GM21447 (cell line): ENCODE measurements around the gene DENND1A.
A peak's percentile ranks its signal among the peaks of the same experiment; 100 is the strongest.
"Not testable (repeated sequence)": the region's sequence is repeated elsewhere in the genome, so short reads cannot be mapped to it uniquely, and the experiment has no call there.

Experiments used
- ATAC-seq: cut with Tn5 transposase; IDR thresholded peaks from one replicate; pipeline ENCODE4 v1.9.1; 2021; ENCODE audit not compliant: unreplicated experiment

DENND1A gene, protein sequence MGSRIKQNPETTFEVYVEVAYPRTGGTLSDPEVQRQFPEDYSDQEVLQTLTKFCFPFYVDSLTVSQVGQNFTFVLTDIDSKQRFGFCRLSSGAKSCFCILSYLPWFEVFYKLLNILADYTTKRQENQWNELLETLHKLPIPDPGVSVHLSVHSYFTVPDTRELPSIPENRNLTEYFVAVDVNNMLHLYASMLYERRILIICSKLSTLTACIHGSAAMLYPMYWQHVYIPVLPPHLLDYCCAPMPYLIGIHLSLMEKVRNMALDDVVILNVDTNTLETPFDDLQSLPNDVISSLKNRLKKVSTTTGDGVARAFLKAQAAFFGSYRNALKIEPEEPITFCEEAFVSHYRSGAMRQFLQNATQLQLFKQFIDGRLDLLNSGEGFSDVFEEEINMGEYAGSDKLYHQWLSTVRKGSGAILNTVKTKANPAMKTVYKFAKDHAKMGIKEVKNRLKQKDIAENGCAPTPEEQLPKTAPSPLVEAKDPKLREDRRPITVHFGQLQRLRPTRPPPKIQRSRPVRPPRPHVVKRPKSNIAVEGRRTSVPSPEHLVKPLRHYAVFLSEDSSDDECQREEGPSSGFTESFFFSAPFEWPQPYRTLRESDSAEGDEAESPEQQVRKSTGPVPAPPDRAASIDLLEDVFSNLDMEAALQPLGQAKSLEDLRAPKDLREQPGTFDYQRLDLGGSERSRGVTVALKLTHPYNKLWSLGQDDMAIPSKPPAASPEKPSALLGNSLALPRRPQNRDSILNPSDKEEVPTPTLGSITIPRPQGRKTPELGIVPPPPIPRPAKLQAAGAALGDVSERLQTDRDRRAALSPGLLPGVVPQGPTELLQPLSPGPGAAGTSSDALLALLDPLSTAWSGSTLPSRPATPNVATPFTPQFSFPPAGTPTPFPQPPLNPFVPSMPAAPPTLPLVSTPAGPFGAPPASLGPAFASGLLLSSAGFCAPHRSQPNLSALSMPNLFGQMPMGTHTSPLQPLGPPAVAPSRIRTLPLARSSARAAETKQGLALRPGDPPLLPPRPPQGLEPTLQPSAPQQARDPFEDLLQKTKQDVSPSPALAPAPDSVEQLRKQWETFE

DNA sequence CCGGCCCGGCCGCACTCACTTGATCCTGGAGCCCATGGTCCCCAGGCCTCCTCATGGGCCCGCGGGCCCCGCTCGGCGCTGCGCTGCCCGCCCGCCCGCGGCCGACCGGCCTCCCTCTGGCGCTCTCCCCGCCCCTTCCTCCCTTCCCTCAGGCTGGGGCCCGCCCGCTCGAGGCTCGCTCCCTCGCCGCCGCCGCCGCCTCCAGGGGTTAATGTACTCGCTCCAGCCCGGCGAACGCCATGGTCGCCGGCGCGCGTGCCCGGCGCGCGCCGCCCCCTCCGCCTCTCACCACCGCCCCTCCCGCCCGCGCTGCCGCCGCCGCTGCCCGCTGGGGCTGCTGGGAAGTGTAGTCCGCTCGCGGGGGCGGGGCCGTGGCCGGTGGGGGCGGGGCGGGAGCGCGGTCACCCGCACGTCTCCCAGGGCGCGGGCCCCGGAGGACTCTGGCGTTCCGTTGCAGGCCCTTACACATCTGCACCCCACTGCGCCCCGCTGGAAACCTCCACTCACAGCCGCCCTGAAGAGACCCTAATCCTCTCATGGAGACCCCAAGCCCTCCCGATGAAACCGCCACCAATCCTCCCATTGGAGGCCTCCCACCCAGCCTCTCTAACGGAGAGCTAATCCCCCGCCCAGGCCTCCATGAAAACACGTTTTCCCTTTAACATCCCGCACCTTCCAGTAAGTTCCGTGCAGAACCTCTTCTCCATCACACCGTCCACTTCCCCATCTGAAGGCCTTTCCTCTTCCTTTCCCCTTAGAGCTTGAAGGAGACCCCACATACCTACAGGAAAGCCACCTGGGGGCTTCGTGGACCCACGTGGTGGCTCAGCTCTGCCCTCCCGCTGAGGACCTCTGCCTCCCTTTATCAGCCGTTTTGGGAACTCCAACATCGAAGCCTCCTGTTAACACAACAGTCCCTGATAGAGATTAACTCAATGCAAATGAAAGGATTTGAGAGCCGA, at the start of gene DENND1A:
Gene DENND1A (minus strand): TSS at position 257 of the 962 bp plus-strand sequence. CDS start 221 bp downstream, at position 36.
- ATAC-seq: peak; percentile 70

DNA sequence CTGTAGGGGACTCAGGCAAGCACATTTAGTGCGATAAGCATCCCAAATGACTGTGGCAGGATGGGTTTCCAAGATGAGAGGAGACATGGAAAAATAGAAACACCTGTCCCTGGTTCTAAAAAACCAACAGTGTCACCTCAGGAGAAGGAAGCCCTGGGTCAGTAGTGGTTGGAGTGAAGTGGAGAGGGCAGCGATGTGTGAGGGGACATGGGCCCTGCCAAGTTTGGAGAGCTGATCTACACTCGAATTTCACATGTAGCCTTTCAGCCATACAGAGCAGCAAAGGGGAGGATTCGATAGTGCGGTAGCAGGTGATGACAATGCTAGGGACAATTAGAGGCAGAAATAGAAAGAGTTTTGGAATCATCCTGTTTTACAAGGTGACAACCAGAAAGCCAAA, 49.1 kb upstream of the DENND1A start:
- ATAC-seq: no peak

DNA sequence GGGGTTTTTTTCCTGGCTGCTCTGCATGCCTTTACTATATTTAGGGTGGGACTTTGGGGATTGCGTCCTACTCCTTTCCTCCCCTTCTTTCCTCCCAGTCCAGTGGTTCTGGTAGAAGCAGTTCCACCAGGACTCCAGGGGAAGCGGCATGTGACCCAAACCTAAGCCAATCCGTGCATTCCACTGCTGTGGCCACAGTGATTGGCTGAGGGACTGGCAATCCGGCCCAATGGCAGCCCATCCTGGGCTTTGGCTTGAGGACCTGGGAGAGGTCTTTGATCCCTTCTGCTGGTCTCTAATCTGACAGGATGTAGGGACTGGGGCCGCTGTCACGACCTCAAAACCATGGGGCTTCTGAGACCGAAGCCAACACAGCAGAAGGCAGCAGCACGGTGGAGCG, 46.7 kb upstream of the DENND1A start:
- ATAC-seq: not testable (repeated sequence)

DNA sequence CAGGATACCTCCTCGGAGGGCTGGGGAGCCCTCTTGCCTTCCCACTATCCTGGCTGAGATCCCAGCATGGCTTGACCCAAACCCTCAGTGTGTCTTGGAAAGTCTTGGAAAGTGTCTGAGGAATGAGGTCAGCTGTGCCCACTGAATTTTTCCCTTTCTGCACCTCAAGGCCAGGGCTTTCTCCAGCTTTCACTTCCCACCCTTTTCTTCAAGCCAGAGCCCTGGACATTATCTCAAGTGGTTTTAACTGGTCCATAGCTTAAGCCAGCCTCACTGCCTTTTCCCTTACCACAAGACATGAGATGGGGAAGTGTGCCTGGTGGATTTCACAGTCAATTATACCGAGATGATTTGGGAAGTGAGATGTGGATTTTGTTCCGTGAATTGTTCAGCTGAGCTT, 45.9 kb upstream of the DENND1A start:
- ATAC-seq: no peak

DNA sequence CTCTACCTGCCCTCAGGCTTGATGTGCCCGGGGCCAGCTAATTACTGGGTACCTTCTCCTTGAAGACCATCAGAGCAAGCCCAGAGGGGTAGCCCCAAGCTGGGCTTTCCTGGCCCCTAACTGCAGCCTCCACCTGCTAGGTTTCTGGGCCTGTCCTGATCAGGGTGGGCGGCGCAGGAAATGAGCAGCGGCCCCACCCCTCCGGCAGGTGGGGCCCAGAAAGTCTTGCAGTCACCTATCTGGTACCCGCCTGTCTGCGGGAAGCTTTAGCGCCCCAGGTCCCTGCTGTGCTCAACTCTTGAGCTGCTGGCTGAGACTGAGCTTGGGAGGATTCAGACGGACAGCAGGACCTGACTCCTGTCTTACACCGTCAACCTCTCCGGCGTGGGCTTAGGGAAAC, 44.5 kb upstream of the DENND1A start:
- ATAC-seq: no peak

DNA sequence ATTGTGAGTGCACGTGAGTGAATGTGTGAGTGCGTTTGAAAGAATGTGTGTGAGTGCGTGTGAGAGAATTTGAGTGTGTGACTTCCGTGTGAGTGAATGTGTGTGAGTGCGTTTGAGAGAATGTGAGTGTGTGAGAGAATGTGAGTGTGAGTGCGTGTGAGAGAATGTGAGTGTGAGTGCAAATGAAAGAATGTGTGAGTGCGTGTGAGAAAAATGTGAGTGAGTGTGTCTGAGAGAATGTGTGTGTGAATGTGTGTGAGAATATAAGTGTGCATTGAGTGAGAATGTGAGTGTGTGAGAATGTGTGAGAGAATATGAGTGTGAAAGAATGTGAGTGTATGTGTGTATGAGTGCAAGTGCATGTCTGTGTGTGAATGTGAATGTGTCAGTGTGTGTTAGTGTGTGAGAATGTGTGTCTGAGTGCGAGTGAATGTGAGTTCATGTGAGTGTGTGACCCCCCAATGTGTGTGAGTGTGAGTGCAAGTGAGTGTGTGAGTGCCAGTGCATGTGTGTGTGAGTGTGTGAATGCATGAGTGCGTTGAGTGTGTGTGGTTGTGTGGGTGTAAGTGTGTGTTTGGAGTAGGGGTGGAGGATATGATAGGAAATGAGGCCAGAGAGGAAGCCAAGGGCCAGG, 43.8 kb upstream of the DENND1A start:
- ATAC-seq: no peak

DNA sequence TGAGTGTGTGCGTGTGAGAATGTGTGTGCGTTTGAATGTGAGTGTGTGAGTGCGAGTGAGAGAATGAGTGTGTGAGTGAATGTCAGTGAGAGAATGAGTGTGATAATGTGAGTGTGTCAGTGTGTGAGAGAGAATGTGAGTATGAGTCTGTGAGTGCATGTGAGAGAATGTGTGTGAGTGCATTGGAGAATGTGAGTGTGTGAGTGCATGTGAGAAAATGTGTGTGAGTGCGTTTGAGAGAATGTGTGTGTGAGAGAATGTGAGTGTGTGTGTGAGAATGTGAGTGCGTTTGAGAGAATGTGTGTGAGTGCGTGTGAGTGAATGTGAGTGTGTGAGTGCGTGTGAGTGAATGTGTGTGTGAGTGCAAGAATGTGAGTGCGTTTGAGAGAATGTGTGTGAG, 42.7 kb upstream of the DENND1A start:
- ATAC-seq: no peak

DNA sequence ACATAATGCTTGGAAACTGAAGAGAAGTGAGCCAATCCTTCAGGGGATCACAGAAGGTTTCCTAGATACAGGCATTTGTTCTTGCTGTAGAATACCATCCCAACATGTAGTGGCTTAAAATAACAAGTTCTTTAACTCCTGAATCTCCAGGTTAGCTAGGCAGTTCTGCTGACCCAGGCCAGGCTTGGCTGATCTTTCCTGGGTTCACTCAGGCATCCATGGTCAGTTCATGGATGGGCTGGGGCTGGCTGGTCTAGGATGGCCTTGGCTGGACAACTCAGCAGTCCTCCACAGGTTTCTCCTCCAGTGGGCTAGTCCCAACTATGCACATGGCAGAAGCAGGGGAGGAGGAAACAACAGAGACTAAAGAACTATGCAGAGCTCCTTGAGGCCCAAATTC, 37.4 kb upstream of the DENND1A start:
- ATAC-seq: no peak

DNA sequence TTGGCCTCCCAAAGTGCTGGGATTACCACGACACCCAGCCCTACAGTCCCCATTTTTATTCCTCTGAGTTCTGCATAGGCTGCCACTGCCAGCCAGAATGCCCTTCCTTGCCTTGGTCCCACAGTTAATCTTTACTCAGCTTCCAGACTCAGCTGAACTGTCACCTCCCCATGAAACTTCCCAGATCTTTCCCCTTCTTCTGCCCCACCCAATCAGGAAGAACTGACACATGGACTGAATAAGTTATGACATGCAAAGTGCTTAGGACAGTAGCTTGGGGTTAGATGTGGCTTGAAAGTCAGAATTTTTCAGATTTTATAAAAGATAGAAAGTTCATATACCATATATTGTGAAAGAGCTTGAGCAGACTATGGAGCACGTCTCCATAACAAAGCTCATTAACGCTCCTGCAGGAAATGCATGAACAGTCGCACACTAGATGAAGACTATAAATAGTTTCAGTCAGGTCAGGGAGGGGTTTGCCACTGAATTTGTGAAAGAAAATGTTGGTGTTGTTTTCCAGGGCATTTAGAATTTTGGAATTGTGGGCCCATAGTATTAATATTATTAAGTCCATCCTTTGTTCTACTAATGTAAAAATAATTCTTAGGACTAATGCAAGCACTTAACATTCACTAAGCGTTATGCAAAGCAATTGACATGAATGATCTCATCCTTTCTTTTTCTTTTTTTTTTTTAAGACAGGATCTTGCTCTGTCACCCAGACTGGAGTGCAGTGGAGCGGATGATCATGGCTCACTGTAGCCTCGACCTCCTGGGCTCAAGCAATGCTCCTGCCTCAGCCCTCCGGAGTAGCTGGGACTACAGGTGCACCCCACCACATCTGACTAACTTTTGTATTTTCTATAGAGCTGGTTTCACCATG, 36.1 kb upstream of the DENND1A start:
- no peak for ATAC-seq

DNA sequence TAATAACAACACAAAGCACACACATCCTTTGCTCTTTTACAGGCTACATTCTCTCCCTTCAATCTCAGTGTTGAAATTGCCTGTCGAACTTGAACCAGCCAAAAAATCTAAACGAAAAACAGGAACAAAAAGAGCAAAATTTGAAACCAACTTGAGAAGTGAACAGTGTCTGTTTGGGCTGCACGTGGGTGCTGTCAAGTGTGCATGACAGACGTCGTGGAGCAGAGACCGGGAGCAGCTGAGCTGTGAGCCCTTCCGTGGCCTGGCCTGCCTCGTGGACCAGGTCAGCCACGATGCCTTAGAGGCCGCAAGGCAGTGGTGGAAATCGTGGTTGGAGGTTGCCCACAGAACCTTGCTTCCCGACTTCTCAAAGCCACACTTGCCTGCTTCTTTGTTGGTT, 34.8 kb upstream of the DENND1A start:
- no peak for ATAC-seq

DNA sequence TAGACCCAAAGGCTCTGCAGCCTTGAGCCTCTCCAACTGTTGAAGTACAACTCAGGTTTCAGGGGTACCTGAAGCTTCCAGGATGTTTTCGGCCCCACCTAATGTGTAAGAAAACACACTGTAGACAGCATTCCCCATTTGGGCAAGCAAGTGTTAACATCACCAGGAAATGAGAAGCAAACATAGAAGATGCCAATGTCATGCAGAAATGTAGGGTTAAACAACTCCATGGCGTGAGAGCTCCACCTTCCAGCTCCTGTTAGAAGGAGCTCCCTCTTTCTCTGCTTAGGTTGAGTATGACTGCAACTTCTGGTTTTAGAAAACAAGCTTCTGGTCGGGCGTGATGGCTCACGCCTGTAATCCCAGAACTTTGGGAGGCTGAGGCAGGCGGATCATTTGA, 31.0 kb upstream of the DENND1A start:
- no peak for ATAC-seq

DNA sequence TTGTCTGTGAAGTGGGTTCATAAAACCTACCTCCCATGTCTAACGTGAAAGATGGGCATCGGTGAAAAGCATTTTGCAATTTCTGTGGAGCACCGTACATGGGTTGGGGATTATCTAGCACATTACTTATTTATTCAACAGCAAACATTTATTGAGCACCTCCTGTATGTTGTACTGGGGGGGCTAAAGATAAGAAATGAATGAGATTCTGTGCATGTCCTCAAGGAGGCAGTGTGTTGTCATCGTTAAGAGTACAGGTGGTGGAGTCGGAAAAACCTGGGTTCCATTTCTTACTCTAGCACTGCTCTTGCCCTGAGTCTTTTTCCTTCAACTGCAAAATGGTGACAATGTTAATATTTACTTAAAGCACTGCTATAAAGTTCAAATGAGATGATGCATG, 30.4 kb upstream of the DENND1A start:
- ATAC-seq: no peak

DNA sequence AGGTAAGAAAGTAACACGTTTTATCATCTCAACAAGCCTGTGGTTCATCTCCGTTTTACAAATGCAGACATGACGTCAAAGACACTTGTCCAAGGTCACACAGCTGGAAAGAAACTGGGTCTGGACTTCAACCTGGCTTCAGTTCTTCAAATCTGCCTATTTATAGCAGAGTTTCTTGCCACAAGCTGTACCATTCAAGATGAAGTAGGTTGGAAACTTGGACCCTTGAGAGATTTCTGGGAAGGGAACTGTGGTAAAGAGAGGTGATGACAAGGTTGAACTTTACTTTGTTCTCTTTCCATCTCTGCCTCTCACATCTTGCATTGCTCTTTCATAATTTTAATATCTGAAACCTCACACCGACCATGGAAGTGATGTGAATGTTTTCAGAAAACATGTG, 29.9 kb upstream of the DENND1A start:
- ATAC-seq: no peak

DNA sequence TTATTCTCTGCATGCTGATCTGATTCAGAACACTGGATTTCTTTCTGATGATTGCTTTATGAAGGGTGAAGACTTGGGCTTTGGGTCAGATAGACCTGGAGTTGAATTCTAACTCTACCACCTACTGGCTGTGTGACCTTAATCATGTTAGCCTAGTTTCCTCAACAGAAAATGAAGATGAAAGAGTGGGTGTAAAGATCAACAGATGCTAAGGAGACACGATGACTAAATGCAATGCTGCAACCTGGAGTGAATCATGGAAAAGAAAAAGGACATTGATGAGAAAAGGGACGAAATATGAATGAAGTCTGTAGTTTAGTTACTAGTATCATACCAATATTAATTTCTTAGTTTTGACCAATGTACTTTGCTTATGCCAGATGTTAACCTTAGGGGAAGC, 27.8 kb upstream of the DENND1A start:
- ATAC-seq: no peak

DNA sequence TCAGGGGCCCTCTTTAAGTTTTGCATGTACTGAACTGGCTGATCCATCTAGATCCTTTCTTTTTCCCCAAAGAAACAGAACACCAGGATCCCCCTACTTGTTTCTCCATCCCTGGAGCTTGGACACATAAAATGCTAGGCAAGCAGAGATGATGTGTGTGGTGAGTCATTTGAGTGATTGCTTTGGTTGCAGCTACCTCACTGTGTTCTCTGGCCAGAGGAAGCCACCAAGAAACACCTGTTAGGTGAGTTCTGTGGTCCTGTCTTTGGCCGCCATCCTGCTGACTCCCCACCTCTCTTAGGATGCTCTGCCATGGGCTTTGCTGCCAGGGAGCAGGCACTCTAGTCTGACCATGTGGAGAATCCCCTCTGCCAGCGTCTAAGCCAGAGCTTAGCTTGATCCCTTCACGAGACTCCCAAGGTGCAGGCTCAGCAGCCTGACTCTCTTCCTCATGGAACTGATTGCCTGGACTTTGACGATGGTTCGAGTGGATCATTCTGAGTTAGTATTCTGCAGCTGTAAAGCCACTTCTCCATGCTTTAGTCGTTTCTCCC, 27.3 kb upstream of the DENND1A start:
- no peak for ATAC-seq

DNA sequence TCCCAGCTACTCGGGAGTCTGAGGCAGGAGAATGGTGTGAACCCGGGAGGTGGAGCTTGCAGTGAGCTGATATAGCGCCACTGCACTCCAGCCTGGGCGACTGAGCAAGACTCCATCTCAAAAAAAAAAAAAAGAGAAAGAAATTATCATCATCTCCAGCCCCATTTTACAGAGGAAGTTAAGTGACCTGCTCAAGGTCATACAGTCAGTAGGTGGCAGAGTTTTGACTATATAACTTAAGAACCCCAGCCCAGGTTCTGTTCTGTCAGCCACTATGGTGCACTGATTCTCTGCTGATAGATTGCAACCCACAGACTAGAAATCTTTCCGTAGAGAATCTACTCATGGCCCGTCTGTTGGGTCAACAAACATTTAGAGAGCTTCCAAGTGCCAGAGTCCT, 25.7 kb upstream of the DENND1A start:
- ATAC-seq: no peak

DNA sequence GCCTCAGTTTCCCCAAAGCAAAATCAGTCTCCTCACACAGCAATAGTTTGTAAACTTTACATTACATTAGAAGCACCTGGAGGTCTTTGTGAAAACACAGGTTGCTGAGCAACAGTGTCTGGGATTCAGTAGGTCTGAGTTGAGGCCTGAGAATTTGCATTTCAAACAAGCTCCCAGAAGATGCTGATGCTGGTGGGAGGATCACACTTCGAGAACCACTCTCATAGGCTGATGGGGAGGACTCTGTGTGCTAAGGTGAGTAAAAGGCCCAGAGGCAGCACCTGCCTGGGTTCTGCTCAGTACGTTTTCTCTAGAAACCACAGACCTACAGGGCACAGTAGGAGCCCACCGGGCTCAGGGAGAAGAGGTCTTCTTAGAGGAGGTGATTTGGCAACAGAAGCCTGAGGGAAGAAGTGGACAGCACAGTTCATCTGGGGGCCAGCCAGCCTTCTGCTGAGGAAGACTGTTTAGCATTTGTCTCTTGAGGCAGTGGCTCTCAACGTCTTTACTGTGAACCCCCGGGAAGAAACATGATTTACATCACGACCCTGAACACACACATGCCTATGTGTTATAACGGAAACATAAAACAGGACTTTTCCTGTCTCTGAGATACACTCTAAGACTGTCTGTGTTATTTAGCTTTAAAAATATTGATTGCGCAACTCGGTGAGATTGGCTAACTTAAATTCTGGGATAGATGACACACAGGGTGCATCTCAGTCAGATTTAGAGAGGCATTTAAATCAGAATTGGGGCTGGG, 24.8 kb upstream of the DENND1A start:
- no peak for ATAC-seq
